Measurements from ENCODE around the gene SPDYE6.
A peak's percentile ranks its signal among the peaks of the same experiment; 100 is the strongest.
"Not testable (repeated sequence)": the region's sequence is repeated elsewhere in the genome, so short reads cannot be mapped to it uniquely, and the experiment has no call there.

Gene SPDYE6, protein sequence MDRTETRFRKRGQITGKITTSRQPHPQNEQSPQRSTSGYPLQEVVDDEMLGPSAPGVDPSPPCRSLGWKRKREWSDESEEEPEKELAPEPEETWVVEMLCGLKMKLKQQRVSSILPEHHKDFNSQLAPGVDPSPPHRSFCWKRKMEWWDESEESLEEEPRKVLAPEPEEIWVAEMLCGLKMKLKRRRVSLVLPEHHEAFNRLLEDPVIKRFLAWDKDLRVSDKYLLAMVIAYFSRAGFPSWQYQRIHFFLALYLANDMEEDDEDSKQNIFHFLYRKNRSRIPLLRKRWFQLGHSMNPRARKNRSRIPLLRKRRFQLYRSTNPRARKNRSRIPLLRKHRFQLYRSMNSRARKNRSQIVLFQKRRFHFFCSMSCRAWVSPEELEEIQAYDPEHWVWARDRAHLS

GRCh38 chr7:102356344-102356743 lies at the start of gene SPDYE6:
Gene SPDYE6, minus strand, starts transcription at chr7:102356444. Its CDS starts 421 bp downstream, at chr7:102356023.
- not testable (repeated sequence) for DNase-seq

DNA sequence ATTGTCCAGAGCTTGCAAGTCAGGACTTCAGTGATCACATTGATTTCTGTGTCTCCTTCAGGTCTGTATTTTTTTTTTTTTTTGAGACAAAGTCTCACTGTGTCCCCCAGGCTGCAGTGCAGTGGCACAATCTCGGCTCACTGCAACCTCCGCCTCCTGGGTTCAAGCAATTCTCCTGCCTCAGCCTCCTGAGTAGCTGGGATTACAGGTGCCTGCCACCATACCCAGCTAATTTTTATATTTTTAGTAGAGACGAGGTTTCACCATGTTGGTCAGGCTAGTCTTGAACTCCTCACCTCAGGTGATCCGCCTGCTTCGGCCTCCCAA lies 48.6 kb upstream of the SPDYE6 start:
- not testable (repeated sequence) for DNase-seq

DNA sequence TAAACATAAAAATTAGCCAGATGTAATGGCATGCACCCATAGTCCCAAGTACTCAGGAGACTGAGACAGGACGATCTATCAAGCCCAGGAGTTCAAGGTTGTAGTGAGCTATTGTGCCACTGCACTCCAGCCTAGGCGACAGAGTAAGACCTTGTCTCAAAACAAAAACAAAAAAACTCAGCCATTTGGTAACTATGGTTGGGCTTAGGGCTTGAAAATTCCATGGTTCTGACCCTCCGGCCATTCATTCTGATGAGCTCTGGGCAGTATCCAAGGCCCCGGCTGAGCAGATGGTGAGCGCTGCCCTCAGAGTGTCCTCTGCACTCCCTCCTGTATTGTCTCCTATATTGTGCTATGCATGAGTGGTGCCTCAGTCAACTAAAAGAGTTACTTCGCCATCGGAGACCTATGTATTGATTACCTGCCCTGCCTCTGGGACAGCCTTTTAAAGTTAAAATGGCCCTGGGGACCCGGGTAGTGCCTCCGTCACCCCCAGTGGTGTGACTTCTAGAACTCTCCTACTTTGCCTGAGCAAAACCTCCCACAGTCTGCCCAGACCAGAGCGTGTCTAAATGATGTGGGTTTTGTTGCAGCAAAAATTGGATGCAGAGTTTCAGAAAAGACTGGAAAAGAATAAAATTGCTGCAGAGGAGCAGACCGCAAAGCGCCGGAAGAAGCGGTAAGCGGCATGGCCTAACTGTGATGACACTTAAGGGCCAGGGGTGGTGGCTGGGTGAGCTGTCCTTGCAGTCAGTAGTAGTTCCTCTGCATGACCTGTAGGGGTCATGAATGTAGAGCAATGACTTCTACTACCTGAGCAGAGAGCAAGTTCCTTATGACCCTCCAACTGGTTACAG lies 48.0 kb upstream of the SPDYE6 start:
- DNase-seq: no peak

GRCh38 chr7:102403563-102403962 lies 47.3 kb upstream of the SPDYE6 start:
- DNase-seq: no peak

GRCh38 chr7:102400360-102400759 lies 44.1 kb upstream of the SPDYE6 start:
- DNase-seq: no peak

DNA sequence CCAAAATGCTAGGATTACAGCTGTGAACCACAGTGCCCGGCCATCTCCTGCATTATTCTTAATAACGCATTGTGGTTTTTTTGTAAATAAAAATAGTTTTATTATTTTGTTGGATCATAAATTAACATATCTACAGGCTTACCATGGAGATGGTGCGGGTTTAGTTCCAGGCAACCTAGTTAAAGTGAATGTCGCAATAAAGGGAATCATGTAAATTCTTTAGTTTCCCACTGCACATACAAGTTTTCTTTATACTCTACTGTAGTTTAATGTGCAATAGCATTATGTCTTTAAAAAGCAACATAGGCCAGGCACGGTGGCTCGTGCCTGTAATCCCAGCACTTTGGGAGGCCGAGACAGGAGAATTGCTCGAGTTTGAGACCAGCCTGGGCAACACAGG lies 42.3 kb upstream of the SPDYE6 start:
- no peak for DNase-seq

DNA sequence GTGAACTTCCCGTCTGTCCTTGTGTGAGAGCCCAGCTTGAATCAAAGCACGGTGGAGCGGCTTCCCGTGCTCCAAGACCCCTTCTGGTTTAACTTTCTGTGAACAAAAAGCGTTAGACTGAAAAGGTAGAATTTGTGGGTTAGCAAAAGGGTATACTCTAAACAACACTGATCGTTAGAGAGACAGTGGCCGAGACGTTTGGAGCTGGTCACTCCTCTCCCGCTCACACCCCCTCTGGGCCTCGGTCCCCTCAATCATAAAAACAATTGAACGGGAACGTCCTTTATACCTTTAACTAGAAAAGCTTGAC lies 40.4 kb upstream of the SPDYE6 start:
- DNase-seq: no peak

- peak; percentile 72 for DNase-seq
Observed at GRCh38 chr7:102395873-102396709, 39.8 kb upstream of the SPDYE6 start, which contains the start of gene PRKRIP1. Gene PRKRIP1, plus strand, starts transcription at chr7:102396363. Its CDS starts 49 bp downstream, at chr7:102396412.

- DNase-seq: no peak
Observed at GRCh38 chr7:102395592-102395872, 39.3 kb upstream of the SPDYE6 start.

DNA sequence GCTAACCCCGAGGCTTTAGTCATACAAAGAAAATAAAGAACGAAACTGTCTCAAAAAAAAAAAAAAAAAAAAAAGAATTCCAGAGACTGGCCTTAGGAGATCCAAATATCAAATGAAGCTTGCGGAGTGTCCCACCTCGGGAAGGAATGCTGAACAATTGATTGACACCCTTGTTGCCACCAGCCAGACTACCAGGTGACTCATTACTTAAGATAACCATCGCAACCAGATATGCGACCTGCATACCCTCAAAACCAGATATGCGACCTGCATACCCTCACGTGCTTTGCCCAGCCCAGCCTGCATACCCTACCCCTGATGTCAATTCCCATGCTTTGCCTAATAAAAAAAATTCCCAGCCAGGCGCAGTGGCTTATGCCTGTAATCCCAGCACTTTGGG lies 37.2 kb upstream of the SPDYE6 start:
- no peak for DNase-seq

DNA sequence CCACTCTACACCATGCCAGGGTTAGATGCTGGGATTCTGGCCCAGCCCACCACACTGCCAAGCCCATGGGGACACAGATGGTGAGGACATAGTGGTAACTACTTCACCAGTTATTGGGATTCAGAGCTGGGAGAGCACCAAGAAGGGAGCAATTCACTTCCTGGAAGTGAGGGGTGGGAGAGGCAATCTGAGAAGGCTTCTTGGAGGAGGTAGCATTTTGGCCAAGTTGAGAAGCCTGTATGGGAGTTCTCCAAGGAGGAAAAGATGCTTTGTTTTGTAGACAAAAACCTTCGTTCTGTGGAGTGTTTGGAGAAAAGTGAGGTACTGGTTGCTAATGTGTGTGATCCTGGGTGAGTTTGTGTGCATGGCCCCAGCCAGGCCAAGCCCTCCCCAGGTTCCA lies 36.1 kb upstream of the SPDYE6 start:
- DNase-seq: no peak

- peak; percentile 73 for DNase-seq
Observed at GRCh38 chr7:102390697-102391484, 34.6 kb upstream of the SPDYE6 start.

- no peak for DNase-seq
Observed at GRCh38 chr7:102389810-102390209, 33.6 kb upstream of the SPDYE6 start.

DNA sequence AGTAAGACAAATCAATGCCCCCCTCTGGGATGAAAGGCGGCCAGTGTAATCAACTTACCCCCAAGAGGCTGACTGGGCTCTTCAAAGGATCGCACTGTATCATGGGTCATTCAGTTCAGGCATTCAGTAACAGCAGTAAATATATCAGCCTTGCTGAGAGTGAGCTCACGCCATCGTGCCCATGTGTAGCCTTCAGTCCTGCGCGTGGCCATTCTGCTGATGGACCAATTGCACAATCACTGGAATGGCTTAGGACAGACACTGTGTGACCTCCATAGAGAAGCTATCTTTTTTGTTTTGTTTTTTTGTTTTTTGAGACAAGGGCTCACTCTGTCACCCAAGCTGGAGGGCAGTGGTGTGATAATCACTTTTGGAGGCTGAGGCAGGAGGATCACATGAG lies 30.8 kb upstream of the SPDYE6 start:
- no peak for DNase-seq

GRCh38 chr7:102381696-102382425 lies 25.6 kb upstream of the SPDYE6 start:
- DNase-seq: not testable (repeated sequence)

- not testable (repeated sequence) for DNase-seq
Observed at GRCh38 chr7:102380837-102381236, 24.6 kb upstream of the SPDYE6 start.

- DNase-seq: no peak
Observed at GRCh38 chr7:102376964-102377466, 20.8 kb upstream of the SPDYE6 start.

DNA sequence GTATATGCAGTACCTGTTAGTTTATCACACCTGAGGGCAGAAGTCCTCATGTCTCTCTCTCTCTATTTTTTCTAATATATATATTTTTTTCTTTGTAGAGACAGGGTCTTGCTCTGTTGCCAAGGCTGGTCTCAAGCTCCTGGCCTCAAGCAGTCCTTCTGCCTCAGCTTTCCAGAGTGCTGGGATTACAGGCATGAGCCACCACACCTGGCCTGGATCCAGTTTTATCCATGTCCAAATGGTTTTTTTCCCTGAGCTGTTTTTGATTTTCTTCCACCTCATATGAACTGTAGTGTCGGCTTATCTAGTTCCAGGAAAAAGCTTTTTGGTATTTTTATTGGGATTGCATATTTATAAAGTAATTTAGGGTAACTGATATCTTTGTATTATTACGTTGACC lies 16.6 kb upstream of the SPDYE6 start:
- DNase-seq: not testable (repeated sequence)

DNA sequence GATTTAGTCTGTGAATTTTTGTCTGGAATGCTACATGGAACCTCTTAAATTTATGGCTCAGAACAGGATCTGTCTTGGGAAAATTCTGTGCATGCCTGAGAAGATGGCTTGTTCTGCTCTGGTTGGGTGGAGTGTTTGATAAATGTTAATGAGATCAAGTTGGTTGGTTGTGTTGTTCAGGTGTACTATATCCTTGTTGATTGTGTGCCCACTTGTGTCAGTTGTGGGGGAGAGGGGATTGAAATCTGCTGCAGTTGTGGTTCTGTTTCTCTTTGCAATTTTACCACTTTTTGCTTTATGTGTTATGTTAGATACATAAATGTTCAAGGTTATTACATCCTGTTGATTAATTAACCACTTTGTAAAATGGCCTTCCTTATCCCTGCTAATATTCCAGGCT lies 13.8 kb upstream of the SPDYE6 start:
- DNase-seq: not testable (repeated sequence)

DNA sequence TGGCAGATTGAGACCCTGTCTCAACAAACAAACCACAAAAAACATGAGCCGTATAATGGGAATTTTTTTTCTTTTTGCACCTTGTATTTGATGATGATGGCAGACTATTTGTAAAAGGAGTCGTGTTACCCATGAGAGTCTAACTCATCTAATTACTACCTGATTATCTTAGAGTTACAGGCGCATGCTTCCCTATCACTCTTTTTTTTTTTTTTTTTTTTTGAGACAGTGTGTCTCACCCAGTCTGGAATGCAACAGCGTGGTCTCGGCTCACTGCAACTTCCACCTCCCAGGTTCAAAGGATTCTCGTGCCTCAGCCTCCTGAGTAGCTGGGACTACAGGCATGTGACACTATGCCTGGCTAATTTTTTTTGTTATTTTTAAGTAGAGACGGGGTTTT lies 9.1 kb upstream of the SPDYE6 start:
- not testable (repeated sequence) for DNase-seq

DNA sequence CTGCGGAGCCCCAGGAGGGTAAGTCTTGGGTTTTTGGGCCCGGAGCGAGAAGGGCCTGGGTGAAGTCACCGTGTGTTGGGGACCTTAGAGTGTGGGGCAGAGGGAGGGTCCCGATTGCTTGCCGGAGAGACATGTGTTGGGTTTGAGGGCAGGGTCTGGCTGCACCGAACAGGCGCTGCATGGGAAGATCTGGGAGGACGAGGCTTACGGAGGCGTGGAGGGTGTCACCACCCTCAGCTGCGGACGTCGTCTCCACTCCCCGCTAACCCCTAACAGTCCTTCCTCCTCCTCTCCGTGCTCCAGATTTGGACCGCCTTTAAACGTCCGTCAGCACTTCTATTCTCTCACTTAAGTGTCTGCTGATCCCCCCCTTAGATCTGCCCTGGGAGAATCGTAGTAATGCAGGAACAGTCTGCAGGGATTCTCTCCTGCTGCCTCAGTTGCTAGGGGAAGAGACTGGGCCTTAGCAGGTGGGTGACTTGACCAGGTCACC lies 8.2 kb upstream of the SPDYE6 start:
- not testable (repeated sequence) for DNase-seq

All from activated CD4-positive, CD25-positive, alpha-beta regulatory T cell treated with anti-CD3 and anti-CD28 coated beads, Interleukin-2, amount 50 U/mL, for 72 hours (primary cell).